ENCODE measurements around the gene WNK2.
"Not testable (repeated sequence)": the region's sequence is repeated elsewhere in the genome, so short reads cannot be mapped to it uniquely, and the experiment has no call there.

DNA sequence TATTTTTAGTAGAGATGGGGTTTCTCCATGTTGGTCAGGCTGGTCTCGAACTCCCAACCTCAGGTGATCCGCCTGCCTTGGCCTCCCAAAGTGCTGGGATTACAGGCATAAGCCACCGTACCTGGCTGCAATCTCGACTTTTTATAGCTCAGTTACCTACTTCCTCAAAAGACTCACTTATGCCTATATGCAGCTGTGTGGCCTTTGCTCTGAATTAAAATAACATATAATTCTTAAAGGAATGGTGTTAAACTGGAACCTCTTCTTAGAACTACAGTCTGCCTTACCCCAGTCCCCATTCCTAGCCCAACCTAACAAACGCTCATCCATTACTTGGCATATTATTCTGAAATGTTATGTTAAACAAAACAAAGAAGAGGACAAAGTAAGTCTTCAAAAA, 157.9 kb downstream of the WNK2 start:
- TF ChIP-seq POLR2A (IDR thresholded peaks at IDR 0.05), result not testable (repeated sequence)
- TF ChIP-seq, protein P1, sequence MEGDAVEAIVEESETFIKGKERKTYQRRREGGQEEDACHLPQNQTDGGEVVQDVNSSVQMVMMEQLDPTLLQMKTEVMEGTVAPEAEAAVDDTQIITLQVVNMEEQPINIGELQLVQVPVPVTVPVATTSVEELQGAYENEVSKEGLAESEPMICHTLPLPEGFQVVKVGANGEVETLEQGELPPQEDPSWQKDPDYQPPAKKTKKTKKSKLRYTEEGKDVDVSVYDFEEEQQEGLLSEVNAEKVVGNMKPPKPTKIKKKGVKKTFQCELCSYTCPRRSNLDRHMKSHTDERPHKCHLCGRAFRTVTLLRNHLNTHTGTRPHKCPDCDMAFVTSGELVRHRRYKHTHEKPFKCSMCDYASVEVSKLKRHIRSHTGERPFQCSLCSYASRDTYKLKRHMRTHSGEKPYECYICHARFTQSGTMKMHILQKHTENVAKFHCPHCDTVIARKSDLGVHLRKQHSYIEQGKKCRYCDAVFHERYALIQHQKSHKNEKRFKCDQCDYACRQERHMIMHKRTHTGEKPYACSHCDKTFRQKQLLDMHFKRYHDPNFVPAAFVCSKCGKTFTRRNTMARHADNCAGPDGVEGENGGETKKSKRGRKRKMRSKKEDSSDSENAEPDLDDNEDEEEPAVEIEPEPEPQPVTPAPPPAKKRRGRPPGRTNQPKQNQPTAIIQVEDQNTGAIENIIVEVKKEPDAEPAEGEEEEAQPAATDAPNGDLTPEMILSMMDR (IDR thresholded peaks at IDR 0.05), result not testable (repeated sequence)
